ENCODE measurements around the gene CTNNB1.
A peak's percentile ranks its signal among the peaks of the same experiment; 100 is the strongest.

The CTNNB1 gene

DNA sequence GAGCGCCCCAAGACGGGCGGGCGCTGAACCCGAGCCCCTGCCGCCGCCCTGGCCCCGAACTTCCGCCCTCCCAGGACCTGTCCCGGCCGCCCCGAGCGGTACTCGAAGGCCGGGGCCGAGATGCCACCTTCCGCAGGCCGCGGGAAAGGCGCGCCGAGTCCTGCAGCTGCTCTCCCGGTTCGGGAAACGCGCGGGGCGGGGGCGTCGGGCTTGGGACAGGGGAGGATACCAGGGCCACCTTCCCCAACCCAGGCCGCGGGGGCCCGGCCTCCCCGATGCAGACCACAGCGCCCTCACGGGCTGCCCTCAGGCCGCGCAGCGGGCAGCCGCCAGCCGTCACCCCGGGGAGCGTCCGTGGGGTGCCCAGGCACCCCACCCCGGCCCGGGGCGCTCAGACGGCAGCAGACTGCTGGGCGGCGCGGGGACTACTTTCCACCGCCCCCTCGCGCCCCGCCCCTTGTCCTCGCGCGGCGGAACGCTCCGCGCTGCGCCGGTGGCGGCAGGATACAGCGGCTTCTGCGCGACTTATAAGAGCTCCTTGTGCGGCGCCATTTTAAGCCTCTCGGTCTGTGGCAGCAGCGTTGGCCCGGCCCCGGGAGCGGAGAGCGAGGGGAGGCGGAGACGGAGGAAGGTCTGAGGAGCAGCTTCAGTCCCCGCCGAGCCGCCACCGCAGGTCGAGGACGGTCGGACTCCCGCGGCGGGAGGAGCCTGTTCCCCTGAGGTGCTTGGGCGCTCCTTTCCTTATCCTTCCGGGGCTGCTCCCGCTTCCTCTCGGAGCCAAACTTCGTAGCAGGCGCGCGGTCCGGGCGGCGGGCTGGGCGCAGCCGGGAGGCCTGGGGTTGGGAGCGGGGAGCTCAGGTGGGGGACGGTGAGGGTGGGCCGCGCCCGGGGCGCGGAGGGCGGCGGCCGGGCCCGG, at the start of gene CTNNB1:
Gene CTNNB1, plus strand, starts transcription at position 556 of the 916 bp plus-strand sequence. CDS start 24,564 bp downstream, outside the sequence.
- ATAC-seq: peak; percentile 79 to 83

DNA sequence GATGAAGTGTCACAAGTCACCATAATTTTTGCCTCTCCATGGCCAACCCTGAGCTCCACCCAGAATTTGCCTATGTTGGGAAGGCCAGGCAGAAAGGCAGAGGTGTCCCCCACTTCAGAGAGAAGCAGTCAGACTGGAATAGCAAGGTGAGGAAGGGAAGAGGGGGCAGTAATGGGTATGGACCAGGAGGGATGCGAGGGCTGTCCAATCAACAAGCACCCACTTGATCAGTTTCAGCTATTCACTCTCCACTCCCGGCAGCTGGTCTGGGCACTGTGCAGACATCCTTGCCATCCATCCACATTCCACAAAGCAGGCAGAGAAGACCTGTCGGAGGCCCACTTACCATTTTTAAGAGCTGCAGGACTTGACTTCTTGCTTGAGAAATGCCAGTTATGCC, 43.5 kb upstream of the CTNNB1 start:
- ATAC-seq: no peak

DNA sequence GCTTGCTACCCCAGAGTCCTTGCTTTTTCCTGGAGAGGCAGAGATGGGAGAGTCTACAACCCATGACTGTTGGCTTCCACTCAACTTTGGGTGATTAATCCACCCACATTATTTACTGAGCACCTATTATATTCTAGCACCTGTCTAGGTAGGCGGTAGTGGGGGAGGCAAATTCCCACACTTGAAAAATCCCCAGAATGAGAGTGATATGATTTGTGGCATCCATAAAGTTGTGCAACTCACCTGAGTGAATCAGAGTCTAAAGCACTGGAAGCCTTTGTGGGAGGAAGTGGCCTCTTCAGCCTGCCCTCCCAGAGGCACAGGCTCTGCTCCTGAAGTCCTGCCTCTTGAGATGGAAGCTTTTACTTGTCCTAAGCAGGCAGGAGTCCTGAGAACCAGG, 40.4 kb upstream of the CTNNB1 start:
- peak; percentile 25 to 33 for ATAC-seq

DNA sequence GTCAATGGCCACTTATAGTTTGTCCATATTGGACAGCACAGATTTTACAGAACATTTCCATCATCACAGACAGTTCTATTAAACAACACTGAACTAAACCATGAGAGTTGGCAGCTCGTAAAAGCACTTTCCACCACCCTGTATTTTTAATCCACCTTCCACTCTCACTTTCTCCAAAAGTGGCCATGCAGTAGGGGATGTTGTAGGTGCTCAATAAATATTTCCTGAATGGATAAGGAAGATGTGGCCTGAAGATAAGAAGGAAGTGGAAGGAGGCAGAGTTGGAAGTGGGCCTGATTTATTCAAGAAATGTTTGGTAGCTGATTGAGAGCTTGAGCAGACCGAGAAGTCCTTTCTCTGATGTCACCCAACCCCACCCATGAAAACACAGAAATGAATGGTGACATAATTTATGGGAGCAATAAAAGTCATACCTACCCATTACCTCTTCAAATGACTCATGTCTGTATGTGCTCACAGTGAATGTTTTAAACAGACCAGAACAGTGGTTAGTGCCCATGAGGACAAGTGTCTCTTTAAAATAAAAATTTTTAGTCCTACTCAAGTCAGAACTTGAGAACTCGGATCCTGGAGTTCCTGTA, 39.6 kb upstream of the CTNNB1 start:
- ATAC-seq: peak; percentile 57 to 89

DNA sequence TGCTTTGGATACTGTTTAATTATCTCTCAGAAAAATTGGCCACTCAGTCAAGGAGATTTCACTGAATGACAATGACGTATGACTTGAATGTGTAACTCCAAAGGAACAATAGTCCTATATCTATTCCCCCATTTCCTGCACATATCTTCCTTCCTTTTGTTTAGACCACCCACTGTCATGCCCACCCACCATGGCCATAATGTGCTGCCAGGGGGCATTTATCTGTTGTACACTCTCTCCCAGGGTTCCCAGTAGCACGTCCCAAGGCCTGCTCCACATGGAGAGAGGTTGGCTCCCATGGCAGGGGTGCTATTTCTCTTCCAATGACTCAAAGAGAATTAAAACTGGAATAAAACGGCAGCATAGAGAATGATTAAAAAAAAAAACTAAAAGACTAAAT, 36.8 kb upstream of the CTNNB1 start:
- ATAC-seq: no peak

DNA sequence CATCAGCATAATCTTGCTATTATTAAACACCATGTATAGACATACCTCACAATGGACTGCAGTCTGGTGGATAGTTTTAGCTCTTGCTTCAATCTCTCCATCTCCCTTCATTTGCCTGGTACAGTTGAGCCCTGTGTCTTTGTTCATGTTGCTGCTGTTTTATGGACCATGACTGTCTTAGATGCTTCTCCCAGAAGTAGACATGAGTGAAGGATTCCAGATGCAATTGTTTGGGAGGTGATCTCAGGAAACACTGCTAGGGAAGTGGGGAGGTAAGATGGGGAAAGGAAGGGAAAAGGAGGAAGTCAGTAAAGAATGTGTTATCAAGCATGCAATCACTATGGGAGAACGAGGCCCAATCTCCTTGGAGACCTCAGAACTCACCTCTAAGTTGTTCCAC, 36.3 kb upstream of the CTNNB1 start:
- no peak for ATAC-seq

DNA sequence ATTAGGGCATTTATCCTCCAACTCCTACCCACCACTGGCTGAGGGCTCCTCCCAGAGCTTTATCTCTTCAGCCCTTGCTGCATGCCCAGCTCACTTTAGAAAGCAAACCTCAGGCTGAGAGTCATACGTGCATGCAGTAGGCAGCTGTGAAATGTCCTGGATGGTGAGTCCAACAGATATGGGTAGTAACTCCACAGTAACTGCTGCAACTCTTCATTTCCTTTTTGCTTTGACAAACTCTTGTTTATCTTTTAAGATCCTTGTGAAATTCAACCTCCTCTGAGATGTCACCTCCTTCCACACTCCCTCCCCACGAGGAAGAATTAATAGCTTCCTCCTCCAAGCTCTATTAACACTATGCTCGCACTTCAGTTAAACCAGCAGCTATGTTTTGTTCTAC, 35.9 kb upstream of the CTNNB1 start:
- no peak for ATAC-seq

DNA sequence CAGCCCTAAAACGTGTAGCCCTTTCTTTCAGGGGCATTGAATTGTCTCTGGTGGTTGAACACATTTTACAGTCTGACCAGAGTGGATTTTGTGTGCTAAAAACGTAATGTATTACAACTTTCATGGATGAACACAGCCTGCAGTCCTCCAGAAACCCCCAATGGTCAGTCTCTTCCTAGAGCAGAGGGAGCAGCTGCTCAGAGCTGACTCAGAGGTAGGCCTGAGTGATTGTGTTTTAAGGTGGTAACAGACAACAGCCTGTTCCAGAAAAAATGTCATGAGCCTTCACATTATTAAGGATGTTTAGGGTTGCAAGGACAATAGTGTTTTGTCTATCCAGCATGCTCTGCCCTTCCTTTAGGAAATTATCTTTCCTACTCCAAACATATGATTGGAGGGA, 34.5 kb upstream of the CTNNB1 start:
- no peak for ATAC-seq

DNA sequence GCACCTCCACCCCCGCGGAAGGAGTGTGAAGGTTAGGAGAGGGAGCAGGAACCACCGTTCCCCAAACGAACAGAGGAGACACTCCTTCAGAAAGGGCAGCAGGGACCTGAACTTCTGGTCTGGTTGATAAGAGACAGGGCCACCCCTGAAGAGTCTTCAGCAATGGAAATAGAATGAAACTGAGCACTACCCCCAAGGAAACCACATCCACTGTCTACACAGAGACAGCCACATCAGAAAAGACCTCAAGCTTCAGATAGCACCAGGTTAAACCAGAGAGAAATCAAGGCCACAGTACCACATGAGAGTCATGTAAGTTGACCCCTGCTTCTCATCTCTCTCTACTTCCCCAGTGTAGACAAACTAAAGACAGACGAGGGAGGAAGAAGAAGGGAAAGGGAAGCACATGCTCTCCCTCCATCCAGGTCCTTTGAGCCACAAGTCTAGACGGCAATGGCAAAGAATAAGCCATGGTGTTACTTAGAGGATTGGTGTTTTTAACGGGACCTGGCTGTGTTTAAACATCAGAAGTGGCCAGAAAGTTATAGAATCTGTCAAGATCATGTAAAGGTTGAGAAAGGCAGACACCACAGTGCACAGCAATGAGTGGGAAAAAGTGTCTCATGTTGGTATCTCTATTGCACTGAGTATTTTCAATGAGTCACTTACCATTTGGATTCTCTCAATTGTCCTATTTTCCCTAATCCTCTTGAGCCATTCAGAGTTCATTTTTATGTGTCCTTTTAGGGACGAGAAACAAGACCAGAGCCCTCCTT, 31.4 kb upstream of the CTNNB1 start:
- peak in 1 of 2 donors; percentile 53 for ATAC-seq

DNA sequence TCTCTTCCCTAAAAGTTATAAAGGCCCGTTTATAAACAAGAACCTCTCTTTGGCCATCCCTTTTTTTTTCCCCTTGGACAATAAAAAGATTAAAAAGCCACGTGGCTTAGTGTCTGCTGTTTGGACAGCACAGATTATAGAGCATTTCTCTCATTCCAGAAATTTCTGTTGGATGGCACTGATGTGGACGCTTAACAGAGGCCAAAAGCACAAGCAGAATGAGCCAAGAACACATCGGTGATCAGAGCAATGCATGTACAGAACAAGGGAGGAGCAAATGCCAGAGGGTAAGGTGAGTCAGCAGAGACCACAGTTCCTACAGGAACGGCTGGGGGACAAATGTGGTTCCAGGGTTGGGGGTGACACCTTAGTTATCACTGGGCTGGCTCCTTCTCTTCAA, 30.3 kb upstream of the CTNNB1 start:
- ATAC-seq: no peak

DNA sequence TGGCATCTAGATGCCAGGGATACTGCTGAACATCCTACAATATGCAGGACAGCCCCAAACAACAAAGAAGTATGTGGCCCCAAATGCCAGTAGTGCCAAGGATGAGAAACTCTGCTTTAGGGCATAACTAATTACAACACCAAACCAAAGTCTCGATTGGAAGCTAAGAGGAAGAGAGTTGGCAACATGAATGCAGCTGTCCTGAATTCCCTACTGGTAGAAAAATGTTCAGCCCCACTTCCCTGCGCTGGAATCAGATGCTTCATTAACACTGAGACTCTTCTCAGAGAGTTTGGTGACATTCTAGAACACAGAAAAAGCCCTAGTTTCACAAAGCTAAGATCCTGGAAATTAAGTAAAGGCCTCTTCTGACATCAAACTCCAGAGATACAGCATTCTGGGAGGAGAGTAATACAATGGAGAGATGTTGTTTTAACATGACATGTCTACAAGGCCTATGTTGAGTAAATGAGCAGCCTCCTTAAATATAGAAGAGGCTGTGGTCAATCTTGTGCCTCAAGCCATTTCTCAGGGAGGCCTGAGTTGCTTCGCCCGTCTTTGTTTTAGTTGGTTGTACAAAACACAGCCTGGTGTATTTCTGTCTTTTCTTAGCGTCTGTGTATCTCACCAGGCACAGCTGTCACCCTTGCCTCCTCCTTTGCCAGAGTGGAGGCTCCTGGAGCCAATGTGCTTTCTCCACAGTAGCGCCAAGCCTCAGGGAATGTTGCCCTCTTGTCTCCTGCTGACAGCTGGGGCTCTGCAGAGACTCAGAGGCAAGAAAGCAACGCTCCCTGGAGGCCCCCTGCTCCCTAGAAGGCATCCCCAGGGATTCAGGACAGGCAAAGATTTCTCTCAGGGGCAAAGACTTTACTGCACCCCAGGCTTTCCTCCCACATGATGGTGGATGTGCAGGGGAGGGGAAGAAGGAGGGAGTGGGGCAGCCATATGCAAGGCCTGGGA, 25.1 kb upstream of the CTNNB1 start:
- ATAC-seq: no peak

DNA sequence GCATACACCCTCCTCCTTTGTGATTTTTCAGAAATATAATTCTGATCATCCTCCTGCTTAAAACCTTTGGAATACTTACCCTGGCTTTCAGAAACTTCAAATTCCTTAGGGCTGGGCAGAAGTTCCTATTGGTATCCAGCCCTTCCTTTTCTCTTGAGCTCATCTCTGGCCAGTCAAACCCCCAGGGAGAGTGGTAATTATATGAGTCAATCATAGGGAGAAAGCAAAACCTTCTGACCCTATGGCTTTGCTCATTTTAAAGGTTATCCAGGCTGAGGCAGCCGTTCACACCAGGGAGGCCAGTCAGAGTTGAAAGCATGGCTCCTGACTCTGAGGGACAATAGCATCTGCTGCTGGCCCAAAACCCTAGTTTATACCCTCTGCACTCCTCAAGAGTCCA, 23.9 kb upstream of the CTNNB1 start:
- ATAC-seq: no peak

DNA sequence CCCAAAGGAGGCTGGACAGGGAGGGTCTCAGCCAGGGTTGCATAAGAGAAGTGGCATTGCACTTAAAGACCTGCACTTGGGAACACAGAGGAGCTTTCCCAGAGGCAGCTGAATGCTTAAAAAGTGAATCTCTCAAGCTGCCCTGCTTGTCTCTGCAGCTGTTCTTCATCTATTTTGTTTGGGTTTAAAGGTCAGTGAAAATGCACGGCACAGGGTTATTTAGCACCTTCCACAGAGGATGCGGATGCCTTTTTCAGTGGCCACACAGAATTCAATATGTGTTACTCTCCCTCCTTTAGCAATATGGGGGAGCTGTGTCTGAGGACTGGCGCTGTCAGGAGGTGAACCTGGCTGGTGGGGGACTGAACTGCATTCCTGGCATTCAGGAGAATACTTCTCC, 22.7 kb upstream of the CTNNB1 start:
- no peak for ATAC-seq

DNA sequence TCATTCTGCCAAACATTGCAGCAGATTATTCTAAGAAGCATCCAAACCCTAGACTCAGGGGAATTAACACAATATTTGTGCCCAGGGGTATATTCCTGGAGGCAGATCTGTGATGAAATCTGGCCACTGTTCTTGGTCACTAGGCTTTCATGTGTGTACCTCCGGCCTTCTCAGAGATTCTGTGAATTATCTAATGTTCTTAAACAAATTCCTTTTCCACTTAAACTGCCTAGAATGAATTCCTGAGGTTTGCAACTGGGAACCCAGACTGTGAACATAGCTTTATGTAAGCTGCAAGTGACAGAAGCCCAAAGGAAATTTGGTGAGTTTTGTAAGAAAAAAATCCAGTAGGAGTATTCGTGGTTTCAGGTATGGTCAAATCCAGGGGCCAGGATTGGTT, 20.7 kb upstream of the CTNNB1 start:
- no peak for ATAC-seq

DNA sequence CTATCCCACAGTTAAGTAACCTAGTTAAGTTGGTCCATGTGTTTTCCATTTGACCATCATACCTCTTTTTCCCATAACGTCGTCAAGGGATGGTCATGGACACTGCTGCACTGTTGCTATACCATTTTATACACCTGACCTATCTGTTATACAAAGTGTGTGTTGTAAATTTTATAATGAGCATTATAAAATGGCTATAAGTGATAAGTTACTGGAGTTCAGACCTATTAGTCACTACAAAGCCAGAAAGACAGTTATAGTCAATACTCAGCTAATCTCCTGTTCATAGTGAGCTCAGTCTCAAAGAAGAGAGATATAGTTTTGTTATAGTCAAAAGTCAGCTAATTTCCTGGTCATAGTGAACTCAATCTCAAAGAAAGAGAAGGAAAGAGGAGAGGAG, 18.9 kb upstream of the CTNNB1 start:
- ATAC-seq: no peak

DNA sequence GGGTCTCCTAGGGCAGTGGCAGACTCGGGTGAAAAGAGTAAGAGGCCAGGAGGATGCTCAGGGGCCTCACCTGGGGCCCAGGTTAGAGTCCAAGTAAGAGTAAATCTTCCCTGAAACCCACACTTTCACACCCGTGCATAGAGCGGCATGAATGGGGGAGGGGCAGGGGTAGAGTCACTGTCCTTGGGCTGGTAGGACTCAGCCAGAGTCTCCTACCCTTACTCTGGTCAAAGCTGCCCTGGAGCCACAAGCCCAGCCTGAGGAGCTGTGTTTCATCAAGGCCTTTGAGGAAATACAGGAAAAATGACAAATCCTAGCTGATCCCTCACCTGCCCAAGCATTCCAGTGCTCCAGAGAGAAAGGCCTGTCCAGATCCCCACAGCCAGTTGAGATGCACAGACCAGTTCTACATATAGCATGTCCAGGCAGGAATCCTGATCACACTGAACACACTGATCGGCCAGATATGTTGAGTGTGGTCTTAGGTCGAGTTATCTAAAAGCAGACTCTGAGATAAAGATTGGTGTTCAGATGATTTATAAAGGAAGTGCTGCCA, 16.7 kb upstream of the CTNNB1 start:
- ATAC-seq: no peak

DNA sequence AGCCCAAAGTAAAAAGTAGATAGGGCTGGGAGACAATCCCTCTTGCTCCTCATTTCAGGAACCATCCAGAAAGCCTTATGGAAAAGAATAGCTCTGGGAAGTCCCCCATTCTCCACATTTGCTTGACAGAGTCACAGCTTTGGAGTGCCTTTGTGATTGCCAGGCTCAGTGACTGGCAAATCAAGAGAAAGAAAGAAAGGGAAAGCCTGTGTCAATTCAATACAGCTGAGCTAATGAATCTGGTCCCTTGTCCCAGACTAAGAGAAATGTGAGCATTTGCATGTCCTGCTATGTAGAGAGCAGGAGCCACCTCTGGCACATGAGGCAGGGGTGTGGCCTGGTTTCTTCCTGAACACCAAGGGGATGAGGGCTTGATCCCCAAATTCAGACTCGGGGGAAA, 14.9 kb upstream of the CTNNB1 start:
- no peak for ATAC-seq

DNA sequence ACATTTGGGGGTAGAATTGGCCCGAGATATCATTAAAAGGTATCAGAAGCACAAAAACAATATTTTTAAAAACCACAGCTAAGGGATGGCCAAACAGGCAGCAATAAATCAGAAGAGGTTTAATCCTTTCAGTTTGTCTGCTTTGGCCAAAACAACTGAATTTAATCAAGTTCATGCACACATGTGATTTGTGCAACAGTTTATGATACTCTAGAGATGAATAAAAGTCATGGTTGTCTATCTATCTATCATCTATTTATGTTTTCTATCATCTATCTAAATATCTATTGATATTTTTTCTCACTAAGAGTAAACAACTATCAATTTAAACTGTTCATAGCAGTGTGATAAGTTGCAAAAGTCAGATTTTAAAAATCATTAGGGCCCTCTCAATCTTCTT, 13.0 kb upstream of the CTNNB1 start:
- no peak for ATAC-seq

DNA sequence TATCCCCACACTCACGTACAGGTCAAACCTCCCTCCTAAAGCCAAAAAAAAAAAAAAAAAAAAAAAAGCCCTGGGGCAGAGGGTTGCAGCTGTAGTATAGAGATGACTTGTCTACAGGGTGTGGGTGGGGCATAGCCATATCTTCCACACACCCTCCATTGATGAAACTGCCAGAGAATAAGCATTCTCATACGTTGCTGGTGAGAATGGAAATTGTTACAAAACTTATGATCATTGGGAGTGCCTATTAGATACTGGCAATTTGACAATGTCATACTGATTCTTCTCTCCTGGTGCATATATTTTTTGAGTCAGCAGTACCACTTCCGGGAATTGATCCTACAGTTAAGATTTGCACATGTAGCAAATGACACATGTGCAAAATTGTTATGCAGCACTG, 11.0 kb upstream of the CTNNB1 start:
- ATAC-seq: peak; percentile 97 to 98

DNA sequence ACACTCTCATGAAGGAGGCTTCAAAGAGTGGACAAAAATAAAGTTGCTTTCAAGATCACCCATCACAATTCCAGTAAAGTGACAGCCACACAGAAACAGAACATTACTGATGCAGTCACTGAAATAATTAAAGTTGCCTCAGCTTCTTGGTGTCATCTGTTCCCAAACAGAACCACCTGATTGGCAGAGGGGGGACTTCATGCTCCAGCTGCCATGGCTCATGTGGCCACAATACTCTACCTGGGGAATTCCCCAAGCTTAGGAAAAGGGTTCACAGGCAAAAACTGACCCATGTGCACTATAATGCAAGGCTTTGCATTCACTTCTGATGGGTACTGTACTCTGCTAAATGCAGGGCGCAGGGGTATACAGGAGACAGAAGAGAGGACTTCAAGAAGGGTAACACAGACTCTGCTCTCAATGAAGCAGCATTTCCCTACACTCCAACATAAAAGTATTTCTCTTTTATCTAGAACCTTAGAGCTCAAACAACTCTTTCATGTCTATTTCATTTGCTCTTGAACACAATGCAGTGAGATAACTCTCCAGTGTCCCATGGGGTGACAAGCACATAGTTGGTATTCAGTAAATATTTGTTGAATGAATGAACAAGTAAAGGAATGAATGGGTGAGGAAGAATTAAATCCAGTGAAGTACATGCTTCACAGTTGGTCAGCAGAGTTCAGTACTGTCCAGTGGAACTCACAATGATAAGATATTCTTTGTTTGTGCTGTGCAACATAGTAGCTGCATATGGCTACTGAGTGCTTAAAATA, 8.6 kb upstream of the CTNNB1 start:
- no peak for ATAC-seq

DNA sequence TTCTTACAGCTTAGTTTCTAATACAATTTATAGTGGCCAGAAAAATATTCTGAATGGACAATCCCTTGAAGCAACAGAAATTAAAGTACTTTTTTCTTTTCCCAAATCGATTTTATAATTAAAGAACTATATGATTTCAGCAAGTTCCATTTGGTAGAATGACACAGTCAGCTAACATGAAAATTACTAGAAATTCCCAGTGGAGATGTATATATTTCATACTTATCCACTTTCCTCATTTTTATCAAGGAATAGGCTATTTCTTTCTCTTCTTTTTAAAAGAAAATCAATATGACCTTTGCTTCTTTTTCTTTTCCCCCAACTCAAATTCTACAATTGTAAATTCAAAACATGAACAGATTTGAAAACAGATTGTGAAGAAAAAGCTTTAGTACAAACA, 6.4 kb upstream of the CTNNB1 start:
- no peak for ATAC-seq
